GM12878 (cell line): ENCODE data around the gene LIG1. TPM values are rescaled to one million over a fixed set of nuclear protein-coding genes. Genes with fewer than 3 reads are reported as not detected.
A peak's percentile ranks its signal among the peaks of the same experiment; 100 is the strongest.

Source experiments
- CBX3 ChIP-seq: fragments of 200-600 bp; sonication (generic); IDR thresholded peaks from 2 replicates; pipeline ENCODE4 v1.6.1; 2016; ENCODE audit warnings: low read depth, borderline replicate concordance
- CHD1 ChIP-seq: IDR thresholded peaks from 2 replicates; pipeline ENCODE4 v1.6.1; 2012; ENCODE audit warnings: low read depth, low read length, improper control_type of control experiment
- CUX1 ChIP-seq: IDR thresholded peaks from 2 replicates; pipeline ENCODE4 v1.6.1; 2012; ENCODE audit warnings: improper control_type of control experiment, low read depth, low read length; ENCODE audit not compliant: insufficient replicate concordance
- EZH2 ChIP-seq: IDR thresholded peaks from 2 replicates; pipeline ENCODE4 v1.6.1; 2012; ENCODE audit warnings: low read depth, mild to moderate bottlenecking, control low read depth, inconsistent platforms, low read length, borderline replicate concordance; ENCODE audit not compliant: control insufficient read depth
- HCFC1 ChIP-seq: fragments of 150-350 bp; IDR thresholded peaks from 2 replicates; pipeline ENCODE4 v1.6.1; 2014; ENCODE audit warnings: low read length
- HDAC2 ChIP-seq: fragments of 200-600 bp; sonication (generic); IDR thresholded peaks from 2 replicates; pipeline ENCODE4 v1.6.1; 2017
- KAT2A ChIP-seq: conservative IDR thresholded peaks from 2 replicates; pipeline ENCODE4 v1.6.1; 2011; ENCODE audit warnings: low read depth, low read length; ENCODE audit not compliant: control insufficient read depth
- MEF2B ChIP-seq: fragments of 450-650 bp; IDR thresholded peaks from 2 replicates; pipeline ENCODE4 v1.6.1; 2018; ENCODE audit warnings: mild to moderate bottlenecking, moderate library complexity; ENCODE audit not compliant: partially characterized antibody, poor library complexity, severe bottlenecking
- NR2C2 ChIP-seq: IDR thresholded peaks from 2 replicates; pipeline ENCODE4 v1.6.1; 2011; ENCODE audit warnings: borderline replicate concordance, low read depth; ENCODE audit not compliant: control insufficient read depth, insufficient read length
- SMC3 ChIP-seq: IDR thresholded peaks from 2 replicates; pipeline ENCODE4 v1.6.1; 2011; ENCODE audit warnings: low read length, improper control_type of control experiment, borderline replicate concordance
- ZNF592 ChIP-seq: fragments of 450-650 bp; IDR thresholded peaks from 2 replicates; pipeline ENCODE4 v1.6.1; 2017; ENCODE audit warnings: mild to moderate bottlenecking, moderate library complexity
- polyA plus RNA-seq, 11 experiments: library from polyadenylated mRNA; depleted of rRNA in 4 of 11; unstranded in 6 of 11; stranded (reverse) in 5 of 11; fragments of >200 nt; fragmentation: Nextera tagmentation in 4 of 11; fragmentation: Illumina TruSeq in 1 of 11; extraction: Ambion mirVana in 4 of 11; extraction: Trizol in 1 of 11; gene quantifications; 1 replicate in 1 of 11; 2 replicates in 10 of 11; pipeline versions ENCODE4 v1.2.1 to v1.2.3, GENCODE V29; 2011 to 2016; ENCODE audit warnings: inconsistent platforms in 2 of 11, missing spikeins in 2 of 11, low read depth in 1 of 11
- total RNA-seq, 4 experiments: library from RNA; depleted of rRNA in 3 of 4; stranded (reverse); fragments of >200 nt in 3 of 4; fragmentation: Illumina TruSeq in 1 of 4; extraction: Trizol in 1 of 4; gene quantifications; 2 replicates each; pipeline versions ENCODE4 v1.2.1 to v1.2.3, GENCODE V29; 2013 to 2021
- TF ChIP-seq, protein P1 (sequence below): fragments of 450-650 bp; IDR thresholded peaks from 2 replicates; pipeline ENCODE4 v1.6.1; 2016; ENCODE audit warnings: mild to moderate bottlenecking
- TF ChIP-seq, protein P2 (sequence below): fragments of 450-650 bp; IDR thresholded peaks from 2 replicates; pipeline ENCODE4 v1.6.1; 2016; ENCODE audit warnings: mild to moderate bottlenecking

Gene LIG1
- total and polyA plus RNA-seq, 10 of the 15 experiments (the other 5 are each of a cell fraction or from before 2014, with no cell fraction given): 7.8 to 117 (median 73.7) TPM

DNA sequence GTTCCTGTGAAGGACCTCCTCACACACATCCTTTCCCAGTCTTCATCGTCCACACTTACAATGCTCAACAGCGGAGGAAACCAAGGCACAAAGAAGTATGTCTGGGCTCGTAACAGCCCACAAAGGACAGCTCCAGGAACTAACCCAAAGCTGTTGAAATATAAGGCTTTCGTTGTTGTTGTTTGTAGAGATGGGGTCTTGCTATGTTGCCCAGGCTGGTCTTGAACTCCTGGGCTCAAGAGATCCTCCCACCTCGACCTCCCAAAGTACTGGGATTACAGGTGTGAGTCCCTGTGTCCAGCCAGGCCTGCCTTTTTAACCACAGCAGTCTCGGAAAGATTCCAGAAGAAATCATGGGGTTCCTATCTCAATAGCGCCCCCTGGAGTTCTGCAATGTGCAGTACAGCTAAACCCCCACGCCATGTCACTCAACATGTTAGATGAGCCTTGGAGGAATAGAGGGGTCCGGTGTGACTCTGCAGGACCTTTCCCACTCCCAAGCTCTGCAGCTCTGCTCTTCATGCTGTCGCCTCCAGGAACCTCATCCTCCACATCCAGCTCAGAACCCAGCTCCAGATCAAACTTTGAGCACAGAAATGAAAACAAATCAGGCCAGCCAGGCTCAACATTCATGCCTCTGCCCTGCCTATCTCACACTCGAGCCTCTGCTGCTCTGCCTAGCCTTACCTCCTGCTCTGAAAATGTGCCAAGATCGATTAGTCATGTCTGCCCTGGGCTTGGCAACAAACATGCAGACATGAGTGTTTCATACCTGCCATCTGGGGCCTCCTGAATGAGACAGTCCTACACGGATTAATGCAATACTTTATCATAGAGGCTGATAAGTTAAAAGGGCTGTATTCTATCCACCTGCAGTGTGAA, 67.0 kb downstream of the LIG1 start (continued):
- no peak for TF ChIP-seq ZNF592
- no peak for TF ChIP-seq CHD1
- TF ChIP-seq HCFC1: no peak
- no peak for TF ChIP-seq KAT2A
- TF ChIP-seq CBX3: no peak
- TF ChIP-seq, protein P1, sequence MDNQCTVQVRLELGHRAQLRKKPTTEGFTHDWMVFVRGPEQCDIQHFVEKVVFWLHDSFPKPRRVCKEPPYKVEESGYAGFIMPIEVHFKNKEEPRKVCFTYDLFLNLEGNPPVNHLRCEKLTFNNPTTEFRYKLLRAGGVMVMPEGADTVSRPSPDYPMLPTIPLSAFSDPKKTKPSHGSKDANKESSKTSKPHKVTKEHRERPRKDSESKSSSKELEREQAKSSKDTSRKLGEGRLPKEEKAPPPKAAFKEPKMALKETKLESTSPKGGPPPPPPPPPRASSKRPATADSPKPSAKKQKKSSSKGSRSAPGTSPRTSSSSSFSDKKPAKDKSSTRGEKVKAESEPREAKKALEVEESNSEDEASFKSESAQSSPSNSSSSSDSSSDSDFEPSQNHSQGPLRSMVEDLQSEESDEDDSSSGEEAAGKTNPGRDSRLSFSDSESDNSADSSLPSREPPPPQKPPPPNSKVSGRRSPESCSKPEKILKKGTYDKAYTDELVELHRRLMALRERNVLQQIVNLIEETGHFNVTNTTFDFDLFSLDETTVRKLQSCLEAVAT: peak; percentile 97
- TF ChIP-seq CUX1: no peak
- TF ChIP-seq, protein P2, sequence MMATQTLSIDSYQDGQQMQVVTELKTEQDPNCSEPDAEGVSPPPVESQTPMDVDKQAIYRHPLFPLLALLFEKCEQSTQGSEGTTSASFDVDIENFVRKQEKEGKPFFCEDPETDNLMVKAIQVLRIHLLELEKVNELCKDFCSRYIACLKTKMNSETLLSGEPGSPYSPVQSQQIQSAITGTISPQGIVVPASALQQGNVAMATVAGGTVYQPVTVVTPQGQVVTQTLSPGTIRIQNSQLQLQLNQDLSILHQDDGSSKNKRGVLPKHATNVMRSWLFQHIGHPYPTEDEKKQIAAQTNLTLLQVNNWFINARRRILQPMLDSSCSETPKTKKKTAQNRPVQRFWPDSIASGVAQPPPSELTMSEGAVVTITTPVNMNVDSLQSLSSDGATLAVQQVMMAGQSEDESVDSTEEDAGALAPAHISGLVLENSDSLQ: peak; percentile 86
- no peak for TF ChIP-seq EZH2
- no peak for TF ChIP-seq HDAC2
- TF ChIP-seq NR2C2: peak; percentile 50
- no peak for TF ChIP-seq MEF2B
- peak; percentile 61; the same call in 1 of the 2 replicates for TF ChIP-seq SMC3
